ENCODE measurements around the gene GOLGA8A.
A peak's percentile ranks its signal among the peaks of the same experiment; 100 is the strongest.
"Not testable (repeated sequence)": the region's sequence is repeated elsewhere in the genome, so short reads cannot be mapped to it uniquely, and the experiment has no call there.

The GOLGA8A gene

DNA sequence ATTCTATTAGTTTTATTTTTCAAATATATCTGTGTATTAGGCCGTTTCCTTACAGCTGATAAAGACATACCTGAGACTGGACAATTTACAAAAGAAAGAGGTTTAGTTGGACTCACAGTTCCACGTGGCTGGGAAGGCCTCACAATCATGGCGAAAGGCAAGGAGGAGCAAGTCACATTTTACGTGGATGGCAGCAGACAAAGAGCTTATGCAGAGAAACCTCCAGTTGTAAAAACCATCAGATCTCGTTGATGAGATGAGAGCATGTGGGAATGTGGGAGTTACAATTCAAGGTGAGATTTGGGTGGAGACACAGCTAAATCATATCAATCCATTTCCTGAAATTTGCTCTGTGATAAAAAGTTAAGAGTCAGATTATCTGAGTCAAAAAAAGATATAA lies 2.3 kb upstream of the GOLGA8A start:
- intact Hi-C loops (cut with DNase I; ENCODE audit: low total_unique reads): no loop called here
- no peak for DNase-seq
- no peaks in the 10 kb centered on the region for H3K36me3 ChIP-seq
- H3K9me3 ChIP-seq: no peaks in the 10 kb centered on the region
- H3K4me1 ChIP-seq: peaks cover 0 to 18% (median 8%) of the 10 kb centered on the region in 4 donors
- H3K27ac ChIP-seq: no peak overlapping the region
- H3K4me3 ChIP-seq: no peak overlapping the region
- TF ChIP-seq, protein P1, sequence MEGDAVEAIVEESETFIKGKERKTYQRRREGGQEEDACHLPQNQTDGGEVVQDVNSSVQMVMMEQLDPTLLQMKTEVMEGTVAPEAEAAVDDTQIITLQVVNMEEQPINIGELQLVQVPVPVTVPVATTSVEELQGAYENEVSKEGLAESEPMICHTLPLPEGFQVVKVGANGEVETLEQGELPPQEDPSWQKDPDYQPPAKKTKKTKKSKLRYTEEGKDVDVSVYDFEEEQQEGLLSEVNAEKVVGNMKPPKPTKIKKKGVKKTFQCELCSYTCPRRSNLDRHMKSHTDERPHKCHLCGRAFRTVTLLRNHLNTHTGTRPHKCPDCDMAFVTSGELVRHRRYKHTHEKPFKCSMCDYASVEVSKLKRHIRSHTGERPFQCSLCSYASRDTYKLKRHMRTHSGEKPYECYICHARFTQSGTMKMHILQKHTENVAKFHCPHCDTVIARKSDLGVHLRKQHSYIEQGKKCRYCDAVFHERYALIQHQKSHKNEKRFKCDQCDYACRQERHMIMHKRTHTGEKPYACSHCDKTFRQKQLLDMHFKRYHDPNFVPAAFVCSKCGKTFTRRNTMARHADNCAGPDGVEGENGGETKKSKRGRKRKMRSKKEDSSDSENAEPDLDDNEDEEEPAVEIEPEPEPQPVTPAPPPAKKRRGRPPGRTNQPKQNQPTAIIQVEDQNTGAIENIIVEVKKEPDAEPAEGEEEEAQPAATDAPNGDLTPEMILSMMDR (IDR thresholded peaks at IDR 0.05): no peak
- no peaks in the 10 kb centered on the region for H3K27me3 ChIP-seq

DNA sequence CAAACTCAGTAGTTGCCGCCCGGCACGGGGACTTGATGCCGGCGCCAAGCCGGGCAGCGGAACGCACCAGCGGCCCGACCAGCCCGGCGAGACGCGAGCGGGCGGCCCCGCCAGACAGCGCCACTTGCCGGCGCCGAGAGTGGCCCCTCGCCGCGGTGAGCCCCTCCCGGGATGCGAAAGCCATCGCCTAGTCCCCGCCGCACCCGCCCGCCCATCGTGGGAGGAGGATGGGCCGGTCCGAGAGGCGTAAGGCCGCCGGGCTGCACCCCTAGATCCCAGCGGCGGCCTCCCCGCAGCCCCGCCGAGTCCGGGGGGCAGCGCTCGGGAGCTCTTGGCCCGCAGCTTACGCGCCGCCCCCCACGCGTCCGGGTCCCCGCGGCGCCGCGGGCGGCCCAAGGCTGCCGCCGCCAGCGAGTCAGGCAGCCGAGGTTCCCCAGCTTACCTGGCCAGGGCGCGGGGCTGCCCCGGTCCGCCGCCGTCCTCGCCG lies 609 bp downstream of the GOLGA8A start:
- DNase-seq: no peak
- Histone ChIP-seq H3K4me3 (peak overlapping the region; percentile 70 to 82), H3K4me1 (peaks cover 0 to 18% (median 8%) of the 10 kb centered on the region in 4 donors), H3K27me3 (no peaks in the 10 kb centered on the region), H3K36me3 (peaks cover 0 to 3% (median 0%) of the 10 kb centered on the region in 3 donors), H3K9me3 (no peaks in the 10 kb centered on the region), H3K27ac (peak overlapping the region; percentile 57 to 67)
- intact Hi-C loops (cut with DNase I; ENCODE audit: low total_unique reads): no loop called here
- TF ChIP-seq, protein P1 (IDR thresholded peaks at IDR 0.05): no peak

DNA sequence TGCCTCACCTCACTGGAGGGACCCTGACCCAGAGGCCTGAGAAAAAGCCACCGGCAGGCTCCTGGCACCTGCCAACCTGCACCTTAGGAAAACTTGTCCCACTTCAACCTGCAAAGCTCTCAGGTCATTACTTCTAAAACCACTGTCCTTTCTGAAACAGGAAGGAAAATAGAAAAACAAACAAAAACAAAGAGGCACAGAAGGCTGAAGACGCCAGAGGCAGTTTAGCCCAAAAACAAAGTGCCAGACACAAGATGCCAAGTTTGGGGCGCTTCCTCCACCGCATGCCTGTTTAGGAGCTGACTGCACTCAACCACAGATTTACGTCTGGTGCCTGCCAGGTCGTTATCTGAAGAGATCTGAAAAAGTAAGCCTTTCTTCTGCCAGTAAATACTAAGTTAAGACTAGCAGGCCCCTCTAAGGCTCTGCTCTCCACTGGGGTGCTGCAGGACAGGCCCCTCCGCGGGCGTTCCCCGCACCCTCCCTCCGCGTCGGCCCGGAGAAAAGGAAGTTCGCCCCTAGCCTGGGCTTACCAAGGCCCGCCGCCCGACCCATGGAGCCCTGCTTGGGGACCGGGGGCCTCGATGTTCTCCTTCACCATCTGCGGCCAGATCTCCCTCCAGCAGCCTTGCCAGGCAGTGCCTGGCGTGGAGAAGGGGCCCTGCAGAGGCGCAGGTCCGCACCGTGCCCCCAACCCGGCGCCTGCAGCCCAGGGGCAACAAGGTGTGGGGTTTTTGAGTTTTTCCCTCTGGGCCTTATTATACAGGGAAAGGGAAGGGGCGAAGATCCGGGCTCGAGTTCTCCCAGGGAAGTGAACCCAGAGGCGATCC lies 1.3 kb downstream of the GOLGA8A start:
- Histone ChIP-seq H3K27me3 (no peaks in the 10 kb centered on the region), H3K36me3 (peaks cover 0 to 6% (median 0%) of the 10 kb centered on the region in 3 donors), H3K4me1 (peaks cover 0 to 18% (median 8%) of the 10 kb centered on the region in 4 donors), H3K27ac (peak overlapping the region; percentile 57 to 67), H3K9me3 (no peaks in the 10 kb centered on the region), H3K4me3 (peak overlapping the region; percentile 70 to 82)
- intact Hi-C loops (cut with DNase I; ENCODE audit: low total_unique reads): no loop called here
- TF ChIP-seq, protein P1 (IDR thresholded peaks at IDR 0.05): no peak
- DNase-seq: no peak

DNA sequence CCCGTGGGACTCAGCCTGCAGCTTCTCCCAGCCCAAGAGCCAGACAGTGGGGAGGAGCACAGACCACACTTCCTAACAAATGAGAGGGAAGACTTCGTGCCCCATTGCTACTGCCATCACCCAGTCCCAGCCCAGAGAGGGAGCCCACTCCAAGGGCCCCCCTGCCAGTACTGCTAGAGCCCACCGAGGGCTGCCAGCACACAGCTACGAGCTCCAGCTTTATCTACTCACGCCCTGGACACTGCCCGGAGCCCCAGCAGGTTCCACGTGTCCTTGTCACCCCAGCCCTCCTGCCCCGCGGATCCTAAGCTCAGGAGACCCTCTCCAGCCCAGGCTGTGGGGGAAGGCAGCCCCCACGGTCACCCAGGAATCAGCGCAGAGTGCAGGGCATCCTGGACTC lies 1.9 kb downstream of the GOLGA8A start:
- no peaks in the 10 kb centered on the region for H3K9me3 ChIP-seq
- H3K27me3 ChIP-seq: no peaks in the 10 kb centered on the region
- TF ChIP-seq, protein P1 (IDR thresholded peaks at IDR 0.05): no peak
- no peak for DNase-seq
- H3K4me3 ChIP-seq: no peak overlapping the region
- intact Hi-C loops (cut with DNase I; ENCODE audit: low total_unique reads): no loop called here
- peaks cover 0 to 18% (median 8%) of the 10 kb centered on the region in 4 donors for H3K4me1 ChIP-seq
- H3K36me3 ChIP-seq: peaks cover 0 to 6% (median 0%) of the 10 kb centered on the region in 3 donors
- no peak overlapping the region for H3K27ac ChIP-seq

DNA sequence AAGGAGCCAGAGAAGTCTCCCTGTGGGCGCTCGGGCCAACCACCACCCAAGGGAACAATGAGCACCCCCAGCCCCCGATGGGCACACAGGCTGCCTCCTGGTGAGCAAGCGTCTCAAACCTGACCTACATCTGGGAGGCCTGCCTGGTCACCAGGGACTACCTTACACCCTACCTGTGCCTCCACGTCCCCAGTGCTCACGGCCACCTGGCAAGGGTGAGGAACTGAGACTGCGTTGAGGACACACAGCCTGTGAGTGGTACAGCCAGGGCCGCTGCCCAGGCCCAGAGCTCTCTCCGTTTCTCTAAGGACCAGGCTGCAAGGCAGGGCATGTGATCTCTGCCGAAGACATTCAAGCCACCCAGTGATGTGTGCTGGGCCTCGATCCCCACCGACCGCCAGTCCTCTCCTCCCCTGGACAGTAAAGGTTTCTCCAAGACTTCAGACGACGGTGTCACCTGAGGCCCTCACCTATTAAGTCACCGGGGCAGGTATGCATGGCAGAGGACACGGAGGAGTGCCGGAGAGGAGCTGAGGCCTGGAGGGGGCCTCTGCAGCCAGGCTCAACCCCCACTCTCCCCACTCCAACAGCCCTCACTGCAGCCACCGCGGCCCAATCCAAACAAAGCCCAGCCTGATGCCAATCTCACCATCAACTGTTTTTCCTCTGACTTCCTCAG lies 2.8 kb downstream of the GOLGA8A start:
- no peaks in the 10 kb centered on the region for H3K27me3 ChIP-seq
- H3K27ac ChIP-seq: no peak overlapping the region
- TF ChIP-seq, protein P1 (IDR thresholded peaks at IDR 0.05): no peak
- H3K4me1 ChIP-seq: peaks cover 0 to 18% (median 8%) of the 10 kb centered on the region in 4 donors
- H3K4me3 ChIP-seq: no peak overlapping the region
- intact Hi-C loops (cut with DNase I; ENCODE audit: low total_unique reads): no loop called here
- H3K36me3 ChIP-seq: peaks cover 0 to 6% (median 0%) of the 10 kb centered on the region in 3 donors
- H3K9me3 ChIP-seq: no peaks in the 10 kb centered on the region
- no peak for DNase-seq

DNA sequence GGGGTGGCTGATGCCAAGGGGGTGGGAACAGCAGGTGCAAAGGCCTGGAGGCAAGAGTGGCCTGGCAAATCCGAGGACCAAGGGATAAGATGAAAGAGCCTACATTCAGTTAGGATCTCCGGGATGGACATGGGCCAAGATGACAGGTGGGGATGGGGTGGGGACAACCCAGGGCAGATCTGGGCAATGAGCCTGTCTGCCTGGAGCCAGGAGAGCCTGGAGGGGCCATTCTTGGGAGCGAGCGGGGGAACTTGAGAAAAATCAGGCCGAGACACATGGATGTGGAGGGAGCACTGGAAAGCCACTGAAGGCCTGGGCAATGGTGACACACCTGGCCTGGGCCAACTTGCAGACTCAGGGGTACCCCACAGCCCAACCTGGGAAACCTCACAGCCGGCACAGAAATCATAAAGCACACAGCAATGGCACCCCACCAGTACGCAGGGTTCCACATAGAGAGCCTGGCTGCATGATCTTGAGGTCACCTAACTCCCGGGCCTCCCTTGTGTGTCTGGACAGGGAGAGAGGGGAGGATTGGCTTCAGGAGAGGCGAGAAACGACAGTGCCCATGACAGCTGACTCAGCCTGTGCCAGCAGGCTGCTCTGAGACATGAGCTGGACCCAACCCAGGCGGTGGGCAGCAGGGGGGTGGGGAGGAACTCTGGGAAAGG lies 3.5 kb downstream of the GOLGA8A start:
- H3K4me3 ChIP-seq; DNase-seq; H3K36me3 ChIP-seq; intact Hi-C loops (cut with DNase I; ENCODE audit: low total_unique reads); H3K9me3 ChIP-seq; H3K27me3 ChIP-seq; H3K27ac ChIP-seq: not testable (repeated sequence)
- peaks cover 0 to 18% (median 8%) of the 10 kb centered on the region in 4 donors for H3K4me1 ChIP-seq

DNA sequence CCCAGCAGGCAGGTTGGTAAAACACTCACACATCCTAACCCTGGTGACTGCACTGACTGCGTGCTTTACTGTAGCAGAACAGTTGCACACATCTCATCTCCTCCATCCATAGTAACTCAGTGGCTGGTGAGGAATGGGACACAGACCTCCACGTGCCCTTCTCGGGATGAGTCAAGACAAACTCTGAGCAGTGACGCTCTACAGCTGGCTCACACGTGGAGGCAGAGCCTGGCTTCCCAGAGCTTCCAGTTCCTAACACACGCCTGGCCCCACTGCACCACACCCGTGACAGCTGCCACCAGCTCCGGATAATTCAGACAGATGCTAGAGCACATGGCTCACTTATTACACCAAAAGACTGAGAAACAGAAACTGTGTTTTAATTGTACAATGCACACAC lies 7.0 kb downstream of the GOLGA8A start:
- intact Hi-C loops (cut with DNase I; ENCODE audit: low total_unique reads); H3K27me3 ChIP-seq; H3K27ac ChIP-seq; DNase-seq; H3K9me3 ChIP-seq; H3K36me3 ChIP-seq; H3K4me1 ChIP-seq; H3K4me3 ChIP-seq: not testable (repeated sequence)

DNA sequence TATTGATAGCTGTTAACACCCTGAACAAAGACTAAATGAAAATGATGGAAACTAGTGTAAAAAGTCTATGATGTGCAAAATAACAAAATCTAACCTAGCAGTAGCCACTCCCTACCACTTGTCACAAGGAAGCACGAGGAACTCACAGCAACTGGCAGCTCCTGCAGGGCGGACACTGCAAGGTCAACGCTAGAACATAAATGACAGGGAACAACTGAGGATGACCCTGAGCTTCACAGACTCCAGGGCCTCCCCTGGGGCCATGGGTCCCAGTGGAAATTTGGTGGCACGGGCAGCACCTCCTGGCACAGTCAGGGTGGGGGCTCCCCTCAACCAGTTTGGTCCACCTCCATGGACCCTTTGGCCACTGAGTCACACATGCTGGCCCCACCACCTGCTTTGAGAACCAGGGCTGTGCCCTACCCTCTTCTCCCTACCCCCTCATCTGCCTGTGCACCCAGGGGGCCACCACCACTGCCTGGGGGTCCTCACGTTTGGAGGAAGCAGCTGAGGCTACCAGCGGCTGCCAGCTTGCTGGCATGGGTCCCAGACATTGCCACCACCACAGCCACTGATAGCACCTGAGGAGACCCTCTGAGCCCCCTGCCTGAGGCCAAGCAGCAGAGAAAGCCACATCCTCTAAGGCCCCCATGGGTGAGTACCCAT lies 14.1 kb downstream of the GOLGA8A start:
- H3K36me3 ChIP-seq; H3K27me3 ChIP-seq; intact Hi-C loops (cut with DNase I; ENCODE audit: low total_unique reads); H3K27ac ChIP-seq; H3K4me1 ChIP-seq; H3K9me3 ChIP-seq; DNase-seq; H3K4me3 ChIP-seq: not testable (repeated sequence)

All from tibial artery (tissue), 4 donors.